Natural killer cell (primary cell): ENCODE data around the gene ADRM1. TPM values are rescaled to one million over a fixed set of nuclear protein-coding genes. Genes with fewer than 3 reads are reported as not detected.

Experiments
- ATAC-seq, 3 donors: fragments of 150-1000 bp in 2 of 3; fragments of 200-7000 bp in 1 of 3; cut with Tn5 transposase; 1 replicate in 1 of 3; 2 replicates in 2 of 3; pipeline ENCODE4 v1.10.0; 2021; ENCODE audit warnings: mild to moderate bottlenecking in 2 of 3, moderate library complexity in 2 of 3
- DNase-seq, 2 donors: peaks; one replicate each; pipeline versions ENCODE4 v3.0.0 to v3.0.0-alpha.2; 2013 to 2021; ENCODE audit warnings: mixed read lengths in 1 of 2
- H3K27ac ChIP-seq: one replicate; pipeline ENCODE4 v1.5.1; 2013; ENCODE audit warnings: mild to moderate bottlenecking, low read length
- H3K27me3 ChIP-seq: one replicate; pipeline ENCODE4 v1.6.1; 2013; ENCODE audit warnings: low read length; ENCODE audit not compliant: control insufficient read depth, insufficient read depth
- H3K36me3 ChIP-seq: one replicate; pipeline ENCODE4 v1.6.1; 2013; ENCODE audit warnings: low read length; ENCODE audit not compliant: control insufficient read depth, insufficient read depth
- H3K4me1 ChIP-seq: one replicate; pipeline ENCODE4 v1.6.1; 2013; ENCODE audit warnings: low read length; ENCODE audit not compliant: control insufficient read depth, insufficient read depth
- H3K4me3 ChIP-seq: one replicate; pipeline ENCODE4 v1.5.1; 2013; ENCODE audit warnings: low read length
- H3K9me3 ChIP-seq: one replicate; pipeline ENCODE4 v1.6.1; 2013; ENCODE audit warnings: low read length; ENCODE audit not compliant: control insufficient read depth, insufficient read depth
- H3K27ac Mint-ChIP-seq, 2 donors: one replicate each; pipeline ENCODE4 v1.8.0; 2022; ENCODE audit warnings: mild to moderate bottlenecking in 2 of 2, mixed read lengths in 2 of 2, moderate library complexity in 1 of 2
- H3K27me3 Mint-ChIP-seq, 2 donors: one replicate each; pipeline ENCODE4 v1.8.0; 2022; ENCODE audit warnings: low read depth in 2 of 2, mixed read lengths in 2 of 2
- H3K36me3 Mint-ChIP-seq: one replicate; pipeline ENCODE4 v1.8.0; 2022; ENCODE audit warnings: mixed read lengths
- H3K4me1 Mint-ChIP-seq, 2 donors: one replicate each; pipeline ENCODE4 v1.8.0; 2022; ENCODE audit warnings: mixed read lengths in 2 of 2
- H3K4me3 Mint-ChIP-seq: one replicate; pipeline ENCODE4 v1.8.0; 2022; ENCODE audit warnings: mild to moderate bottlenecking, moderate library complexity, mixed read lengths
- H3K9me3 Mint-ChIP-seq, 2 donors: one replicate each; pipeline ENCODE4 v1.8.0; 2022; ENCODE audit warnings: mixed read lengths in 2 of 2
- WGBS: methylation state at CpG from one replicate; pipeline ENCODE4 v1.1.7; 2013; ENCODE audit warnings: missing lambda C conversion rate; ENCODE audit not compliant: insufficient coverage; 5-methylcytosine and 5-hydroxymethylcytosine counted together
- intact Hi-C: fragments of 100-400 bp; cut with micrococcal nuclease; formaldehyde crosslinking; loops from one replicate; pipeline ENCODE4 v1.14.2; 2022
- total RNA-seq, 4 donors: library from RNA; stranded (reverse); fragments of 120-200 nt in 1 of 4; gene quantifications; one replicate each; pipeline versions ENCODE4 v1.2.3 to v1.2.4, GENCODE V29; 2013 to 2022
- TF ChIP-seq, protein P1 (sequence below): fragments of 200-600 bp; IDR thresholded peaks from one replicate; pipeline ENCODE4 v1.8.0; 2022; ENCODE audit warnings: antibody characterized with exemption

ADRM1 gene
- total RNA-seq, 3 donors from 2014 or later (not counting 1 experiment from before 2014, with no cell fraction given): 81.4 to 88.4 (median 84.6) TPM

DNA sequence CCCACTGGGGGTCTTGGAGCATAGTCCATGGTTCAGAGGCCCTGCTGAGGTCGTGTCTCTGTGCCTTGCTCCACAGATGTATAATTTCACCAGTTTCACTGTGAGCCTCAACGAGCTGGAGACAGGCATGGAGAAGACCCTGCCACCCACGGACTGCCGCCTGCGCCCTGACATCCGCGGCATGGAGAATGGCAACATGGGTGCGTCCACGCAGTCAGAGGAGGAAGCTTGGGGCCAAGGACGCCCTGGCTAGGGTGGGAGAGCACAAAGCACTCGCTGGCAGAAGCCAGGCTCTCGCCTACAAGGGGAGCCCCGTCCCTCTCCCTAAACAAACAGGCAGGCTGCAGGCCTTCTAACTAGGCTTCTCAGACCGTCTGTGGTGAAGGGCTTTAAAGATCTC, 13.7 kb upstream of the ADRM1 start:
- Mint-ChIP-seq H3K9me3 (no peaks in the 10 kb centered on the region), H3K27ac (peak overlapping the region in 1 of 2 donors; percentile 78), H3K4me1 (peaks cover 25 to 36% of the 10 kb centered on the region in 2 donors), H3K27me3 (no peaks in the 10 kb centered on the region), H3K4me3 (no peak overlapping the region), H3K36me3 (no peaks in the 10 kb centered on the region)
- WGBS: 89% methylated on average over 13 of the region's 14 CpGs
- H3K4me3 ChIP-seq: no peak overlapping the region
- H3K27ac ChIP-seq: no peak overlapping the region
- no peaks in the 10 kb centered on the region for H3K9me3 ChIP-seq
- peaks cover 43% of the 10 kb centered on the region for H3K36me3 ChIP-seq
- TF ChIP-seq, protein P1, sequence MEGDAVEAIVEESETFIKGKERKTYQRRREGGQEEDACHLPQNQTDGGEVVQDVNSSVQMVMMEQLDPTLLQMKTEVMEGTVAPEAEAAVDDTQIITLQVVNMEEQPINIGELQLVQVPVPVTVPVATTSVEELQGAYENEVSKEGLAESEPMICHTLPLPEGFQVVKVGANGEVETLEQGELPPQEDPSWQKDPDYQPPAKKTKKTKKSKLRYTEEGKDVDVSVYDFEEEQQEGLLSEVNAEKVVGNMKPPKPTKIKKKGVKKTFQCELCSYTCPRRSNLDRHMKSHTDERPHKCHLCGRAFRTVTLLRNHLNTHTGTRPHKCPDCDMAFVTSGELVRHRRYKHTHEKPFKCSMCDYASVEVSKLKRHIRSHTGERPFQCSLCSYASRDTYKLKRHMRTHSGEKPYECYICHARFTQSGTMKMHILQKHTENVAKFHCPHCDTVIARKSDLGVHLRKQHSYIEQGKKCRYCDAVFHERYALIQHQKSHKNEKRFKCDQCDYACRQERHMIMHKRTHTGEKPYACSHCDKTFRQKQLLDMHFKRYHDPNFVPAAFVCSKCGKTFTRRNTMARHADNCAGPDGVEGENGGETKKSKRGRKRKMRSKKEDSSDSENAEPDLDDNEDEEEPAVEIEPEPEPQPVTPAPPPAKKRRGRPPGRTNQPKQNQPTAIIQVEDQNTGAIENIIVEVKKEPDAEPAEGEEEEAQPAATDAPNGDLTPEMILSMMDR: no peak
- H3K27me3 ChIP-seq: no peaks in the 10 kb centered on the region
- intact Hi-C loops: no loop called here
- ATAC-seq (no peak), DNase-seq (no peak)
- peaks cover 29% of the 10 kb centered on the region for H3K4me1 ChIP-seq

DNA sequence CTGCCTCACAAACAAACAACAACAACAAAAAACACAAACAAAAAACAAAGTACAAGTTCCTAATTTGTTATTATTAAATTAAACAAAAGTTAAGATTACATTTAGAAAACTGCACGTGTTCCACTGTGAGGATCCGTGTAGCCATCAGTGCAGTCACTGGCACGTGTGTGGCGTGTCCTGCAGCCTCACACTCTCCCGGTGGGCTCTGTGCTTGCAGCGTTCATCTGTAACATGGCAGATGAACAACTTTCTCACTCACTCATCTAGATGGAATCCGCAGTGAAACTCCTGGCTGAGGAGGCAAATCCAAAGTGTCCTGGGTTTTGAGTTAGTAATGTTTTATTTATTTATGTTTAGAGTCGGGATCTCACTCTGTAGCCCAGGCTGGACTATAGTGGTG, 12.9 kb upstream of the ADRM1 start:
- no peak for ATAC-seq
- no peaks in the 10 kb centered on the region for H3K9me3 Mint-ChIP-seq
- no peak overlapping the region for H3K4me3 Mint-ChIP-seq
- Histone ChIP-seq H3K36me3 (peaks cover 41% of the 10 kb centered on the region), H3K4me3 (no peak overlapping the region), H3K4me1 (peaks cover 29% of the 10 kb centered on the region), H3K9me3 (no peaks in the 10 kb centered on the region), H3K27me3 (no peaks in the 10 kb centered on the region), H3K27ac (no peak overlapping the region)
- H3K27me3 Mint-ChIP-seq: no peaks in the 10 kb centered on the region
- TF ChIP-seq, protein P1: no peak
- 98% methylated on average over 8 of the region's 8 CpGs for WGBS
- DNase-seq: no peak
- H3K36me3 Mint-ChIP-seq: no peaks in the 10 kb centered on the region
- peaks cover 27 to 37% of the 10 kb centered on the region in 2 donors for H3K4me1 Mint-ChIP-seq
- no peak overlapping the region for H3K27ac Mint-ChIP-seq
- intact Hi-C loops: no loop called here

DNA sequence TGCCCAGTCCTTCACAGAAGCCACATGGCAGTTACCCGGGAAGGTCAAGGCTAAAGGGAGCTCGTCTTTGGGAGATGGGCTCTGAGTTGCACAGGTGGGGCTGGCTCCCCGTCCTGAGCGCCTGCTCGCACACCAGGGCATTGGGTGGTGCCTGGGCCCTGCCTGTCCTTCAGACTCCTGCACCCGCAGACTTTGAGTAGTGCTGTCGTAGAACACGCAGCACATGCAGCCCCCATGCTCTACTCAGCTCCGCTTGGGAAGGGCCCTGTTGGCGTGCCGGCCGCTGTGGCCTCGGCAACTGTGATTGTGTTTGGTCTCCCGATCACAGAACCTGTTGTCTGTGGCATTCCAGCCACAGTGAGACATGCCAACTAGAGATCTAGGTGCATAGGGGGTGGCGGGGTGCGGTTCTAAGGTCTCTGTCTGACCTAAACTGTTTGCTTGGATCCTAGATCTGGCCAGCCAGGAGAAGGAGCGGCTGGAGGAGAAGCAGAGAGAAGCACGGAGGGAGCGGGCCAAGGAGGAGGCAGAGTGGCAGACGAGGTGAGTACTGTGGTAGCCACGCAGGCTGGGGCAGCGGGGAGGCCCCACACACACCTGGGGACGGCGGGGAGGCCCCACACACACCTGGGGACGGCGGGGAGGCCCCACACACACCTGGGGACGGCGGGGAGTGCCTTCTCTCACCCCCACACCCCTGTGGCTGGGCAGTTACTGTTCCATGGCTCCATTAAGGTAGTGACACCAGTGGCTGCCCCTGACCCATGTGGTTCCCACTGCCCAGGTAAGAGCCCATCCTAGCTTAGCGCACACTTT, 11.3 kb upstream of the ADRM1 start:
- 89% methylated on average over 29 of the region's 29 CpGs for WGBS
- H3K27me3 ChIP-seq: no peaks in the 10 kb centered on the region
- H3K9me3 ChIP-seq: no peaks in the 10 kb centered on the region
- H3K27ac ChIP-seq: peak overlapping the region; percentile 75
- Mint-ChIP-seq H3K9me3 (no peaks in the 10 kb centered on the region), H3K27ac (peak overlapping the region; percentile 88), H3K4me1 (peaks cover 27 to 37% of the 10 kb centered on the region in 2 donors), H3K36me3 (no peaks in the 10 kb centered on the region), H3K27me3 (no peaks in the 10 kb centered on the region), H3K4me3 (peak overlapping the region; percentile 77)
- peak in 1 of 3 donors; percentile 3 for ATAC-seq
- H3K4me3 ChIP-seq: no peak overlapping the region
- no peak for DNase-seq
- intact Hi-C loops: no loop called here
- peaks cover 29% of the 10 kb centered on the region for H3K4me1 ChIP-seq
- H3K36me3 ChIP-seq: peaks cover 44% of the 10 kb centered on the region
- TF ChIP-seq, protein P1: no peak
